ENCODE data around the gene FANCB.

The FANCB gene

GRCh38 chrX:14875624-14876023 is 2.8 kb upstream of the FANCB start:
- Mint-ChIP-seq H3K27me3 (no peaks in the 10 kb centered on the region), H3K4me3 (no peak overlapping the region), H3K36me3 (peaks cover 5% of the 10 kb centered on the region), H3K27ac (no peak overlapping the region), H3K9me3 (no peaks in the 10 kb centered on the region), H3K4me1 (no peaks in the 10 kb centered on the region)
- DNase-seq (ENCODE audit: low spot score in 2 of 2) (no peak), ATAC-seq (ENCODE audit: low read depth) (no peak)

GRCh38 chrX:14873676-14874049 is 794 bp upstream of the FANCB start:
- Mint-ChIP-seq H3K27ac (peak overlapping the region; percentile 89), H3K9me3 (no peaks in the 10 kb centered on the region)

GRCh38 chrX:14872355-14872754 is 514 bp downstream of the FANCB start:
- Mint-ChIP-seq H3K36me3 (peaks cover 11% of the 10 kb centered on the region), H3K4me3 (peak overlapping the region; percentile 88), H3K27me3 (no peaks in the 10 kb centered on the region), H3K27ac (no peak overlapping the region), H3K9me3 (peaks cover 1% of the 10 kb centered on the region), H3K4me1 (peaks cover 2% of the 10 kb centered on the region)
- DNase-seq (ENCODE audit: low spot score in 2 of 2) = no peak
- no peak for ATAC-seq (ENCODE audit: low read depth)

More at GRCh38 chrX:14873676-14874049, 794 bp upstream of the FANCB start:
- ATAC-seq (ENCODE audit: low read depth) (no peak), DNase-seq (ENCODE audit: low spot score in 2 of 2) (no peak)
- Mint-ChIP-seq H3K4me1 (no peaks in the 10 kb centered on the region), H3K27me3 (no peaks in the 10 kb centered on the region), H3K4me3 (peak overlapping the region; percentile 88), H3K36me3 (peaks cover 5% of the 10 kb centered on the region)

GRCh38 chrX:14871767-14872166 is 1.1 kb downstream of the FANCB start:
- DNase-seq (ENCODE audit: low spot score in 2 of 2) = no peak
- H3K27ac Mint-ChIP-seq = no peak overlapping the region

GRCh38 chrX:14865201-14865600 is 7.7 kb downstream of the FANCB start:
- peaks cover 2% of the 10 kb centered on the region for H3K4me1 Mint-ChIP-seq
- no peak overlapping the region for H3K4me3 Mint-ChIP-seq
- H3K27me3 Mint-ChIP-seq = no peaks in the 10 kb centered on the region
- peaks cover 14% of the 10 kb centered on the region for H3K36me3 Mint-ChIP-seq
- H3K9me3 Mint-ChIP-seq = peaks cover 1% of the 10 kb centered on the region
- no peak overlapping the region for H3K27ac Mint-ChIP-seq
- ATAC-seq (ENCODE audit: low read depth) (no peak), DNase-seq (ENCODE audit: low spot score in 2 of 2) (no peak)

More at GRCh38 chrX:14871767-14872166, 1.1 kb downstream of the FANCB start:
- Mint-ChIP-seq H3K9me3 (peaks cover 1% of the 10 kb centered on the region), H3K4me1 (peaks cover 2% of the 10 kb centered on the region), H3K36me3 (peaks cover 13% of the 10 kb centered on the region), H3K27me3 (no peaks in the 10 kb centered on the region), H3K4me3 (peak overlapping the region; percentile 37)
- no peak for ATAC-seq (ENCODE audit: low read depth)

- ATAC-seq (ENCODE audit: low read depth) = no peak
- Mint-ChIP-seq H3K27ac (no peak overlapping the region), H3K4me3 (no peak overlapping the region), H3K36me3 (peaks cover 14% of the 10 kb centered on the region), H3K9me3 (peaks cover 1% of the 10 kb centered on the region), H3K27me3 (no peaks in the 10 kb centered on the region), H3K4me1 (peaks cover 2% of the 10 kb centered on the region)
- no peak for DNase-seq (ENCODE audit: low spot score in 2 of 2)
These were observed 8.2 kb downstream of the FANCB start for GRCh38 chrX:14864631-14865030.

GRCh38 chrX:14851526-14851925 is 21.3 kb downstream of the FANCB start:
- peaks cover 2% of the 10 kb centered on the region for H3K4me1 Mint-ChIP-seq
- no peaks in the 10 kb centered on the region for H3K27me3 Mint-ChIP-seq
- peaks cover 9% of the 10 kb centered on the region for H3K36me3 Mint-ChIP-seq
- no peaks in the 10 kb centered on the region for H3K9me3 Mint-ChIP-seq
- H3K27ac Mint-ChIP-seq = peak overlapping the region; percentile 11
- ATAC-seq (ENCODE audit: low read depth) (no peak), DNase-seq (ENCODE audit: low spot score in 2 of 2) (no peak)
- H3K4me3 Mint-ChIP-seq = no peak overlapping the region

GRCh38 chrX:14843666-14844065 is 29.2 kb downstream of the FANCB start:
- H3K4me1 Mint-ChIP-seq = no peaks in the 10 kb centered on the region
- ATAC-seq (ENCODE audit: low read depth) (no peak), DNase-seq (ENCODE audit: low spot score in 2 of 2) (no peak)
- H3K27ac Mint-ChIP-seq = no peak overlapping the region
- H3K36me3 Mint-ChIP-seq = peaks cover 9% of the 10 kb centered on the region
- no peaks in the 10 kb centered on the region for H3K9me3 Mint-ChIP-seq
- H3K27me3 Mint-ChIP-seq = no peaks in the 10 kb centered on the region
- H3K4me3 Mint-ChIP-seq = no peak overlapping the region

- ATAC-seq (ENCODE audit: low read depth) (no peak), DNase-seq (ENCODE audit: low spot score in 2 of 2) (no peak)
- Mint-ChIP-seq H3K27ac (no peak overlapping the region), H3K27me3 (no peaks in the 10 kb centered on the region), H3K4me1 (no peaks in the 10 kb centered on the region), H3K9me3 (no peaks in the 10 kb centered on the region), H3K4me3 (no peak overlapping the region), H3K36me3 (peaks cover 18% of the 10 kb centered on the region)
These were observed 35.7 kb downstream of the FANCB start for GRCh38 chrX:14837155-14837554.

- Mint-ChIP-seq H3K36me3 (peaks cover 16% of the 10 kb centered on the region), H3K9me3 (no peaks in the 10 kb centered on the region), H3K27ac (no peak overlapping the region), H3K27me3 (no peaks in the 10 kb centered on the region), H3K4me1 (no peaks in the 10 kb centered on the region), H3K4me3 (no peak overlapping the region)
- DNase-seq (ENCODE audit: low spot score in 2 of 2) = no peak
- ATAC-seq (ENCODE audit: low read depth) = no peak
These were observed 40.3 kb downstream of the FANCB start for GRCh38 chrX:14832586-14832985.

GRCh38 chrX:14832151-14832550 is 40.7 kb downstream of the FANCB start:
- H3K9me3 Mint-ChIP-seq = no peaks in the 10 kb centered on the region
- H3K27ac Mint-ChIP-seq = no peak overlapping the region
- H3K4me3 Mint-ChIP-seq = no peak overlapping the region
- H3K4me1 Mint-ChIP-seq = no peaks in the 10 kb centered on the region
- DNase-seq (ENCODE audit: low spot score in 2 of 2) = no peak
- peaks cover 16% of the 10 kb centered on the region for H3K36me3 Mint-ChIP-seq
- no peaks in the 10 kb centered on the region for H3K27me3 Mint-ChIP-seq
- ATAC-seq (ENCODE audit: low read depth) = no peak

GRCh38 chrX:14829643-14830042 is 43.2 kb downstream of the FANCB start:
- no peak overlapping the region for H3K4me3 Mint-ChIP-seq
- H3K27me3 Mint-ChIP-seq = no peaks in the 10 kb centered on the region
- no peaks in the 10 kb centered on the region for H3K9me3 Mint-ChIP-seq
- no peaks in the 10 kb centered on the region for H3K4me1 Mint-ChIP-seq
- H3K36me3 Mint-ChIP-seq = peaks cover 4% of the 10 kb centered on the region
- no peak overlapping the region for H3K27ac Mint-ChIP-seq
- no peak for DNase-seq (ENCODE audit: low spot score in 2 of 2)
- no peak for ATAC-seq (ENCODE audit: low read depth)

GRCh38 chrX:14826319-14826718 is 46.5 kb downstream of the FANCB start:
- Mint-ChIP-seq H3K36me3 (peaks cover 2% of the 10 kb centered on the region), H3K4me1 (no peaks in the 10 kb centered on the region), H3K4me3 (no peak overlapping the region), H3K27me3 (no peaks in the 10 kb centered on the region), H3K9me3 (no peaks in the 10 kb centered on the region), H3K27ac (no peak overlapping the region)
- DNase-seq (ENCODE audit: low spot score in 2 of 2) = no peak
- no peak for ATAC-seq (ENCODE audit: low read depth)

GRCh38 chrX:14825851-14826250 is 47.0 kb downstream of the FANCB start:
- no peak overlapping the region for H3K27ac Mint-ChIP-seq
- ATAC-seq (ENCODE audit: low read depth) (no peak), DNase-seq (ENCODE audit: low spot score in 2 of 2) (no peak)
- H3K4me1 Mint-ChIP-seq = no peaks in the 10 kb centered on the region
- H3K36me3 Mint-ChIP-seq = peaks cover 2% of the 10 kb centered on the region
- H3K4me3 Mint-ChIP-seq = no peak overlapping the region
- H3K27me3 Mint-ChIP-seq = no peaks in the 10 kb centered on the region
- H3K9me3 Mint-ChIP-seq = no peaks in the 10 kb centered on the region

- Mint-ChIP-seq H3K27me3 (no peaks in the 10 kb centered on the region), H3K9me3 (peaks cover 4% of the 10 kb centered on the region), H3K27ac (no peak overlapping the region), H3K4me1 (no peaks in the 10 kb centered on the region), H3K36me3 (peaks cover 3% of the 10 kb centered on the region), H3K4me3 (no peak overlapping the region)
- no peak for ATAC-seq (ENCODE audit: low read depth)
- DNase-seq (ENCODE audit: low spot score in 2 of 2) = no peak
These were observed 53.1 kb downstream of the FANCB start for GRCh38 chrX:14819769-14820168.
